Measurements from ENCODE around the gene CHST5.

Gene CHST5

DNA sequence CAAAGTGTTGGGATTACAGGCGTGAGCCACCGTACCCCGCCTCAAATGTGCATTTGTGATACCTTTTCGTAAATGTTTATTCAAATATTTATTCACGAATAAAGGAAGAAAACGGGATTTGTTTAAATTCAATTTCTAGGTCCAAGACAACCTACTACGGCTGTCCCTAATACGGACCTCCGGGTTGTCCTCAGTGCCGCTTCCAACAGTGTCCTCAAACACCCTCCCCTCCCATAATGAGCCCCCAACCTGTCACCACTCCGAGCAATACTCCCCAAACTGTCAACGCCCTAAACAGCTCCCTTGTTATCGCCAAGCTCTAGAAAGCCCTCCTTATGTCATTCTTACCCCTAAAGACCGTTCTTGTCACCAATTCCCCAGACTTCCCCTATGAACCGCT lies 29.7 kb upstream of the CHST5 start:
- H3K4me3 ChIP-seq (replicated peaks; ENCODE audit: low read depth, low read length): peak overlapping the region; percentile 92
- DNase-seq (ENCODE audit: low read depth): no peak
- no peak for TF ChIP-seq CTCF (IDR thresholded peaks at IDR 0.05; ENCODE audit: low read length, missing control alignments)

GRCh38 chr16:75559564-75560372 lies 23.9 kb upstream of the CHST5 start:
- H3K4me3 ChIP-seq (replicated peaks; ENCODE audit: low read depth, low read length): no peak overlapping the region
- no peak for TF ChIP-seq CTCF (IDR thresholded peaks at IDR 0.05; ENCODE audit: low read length, missing control alignments)
- DNase-seq (ENCODE audit: low read depth): peak; percentile 64

DNA sequence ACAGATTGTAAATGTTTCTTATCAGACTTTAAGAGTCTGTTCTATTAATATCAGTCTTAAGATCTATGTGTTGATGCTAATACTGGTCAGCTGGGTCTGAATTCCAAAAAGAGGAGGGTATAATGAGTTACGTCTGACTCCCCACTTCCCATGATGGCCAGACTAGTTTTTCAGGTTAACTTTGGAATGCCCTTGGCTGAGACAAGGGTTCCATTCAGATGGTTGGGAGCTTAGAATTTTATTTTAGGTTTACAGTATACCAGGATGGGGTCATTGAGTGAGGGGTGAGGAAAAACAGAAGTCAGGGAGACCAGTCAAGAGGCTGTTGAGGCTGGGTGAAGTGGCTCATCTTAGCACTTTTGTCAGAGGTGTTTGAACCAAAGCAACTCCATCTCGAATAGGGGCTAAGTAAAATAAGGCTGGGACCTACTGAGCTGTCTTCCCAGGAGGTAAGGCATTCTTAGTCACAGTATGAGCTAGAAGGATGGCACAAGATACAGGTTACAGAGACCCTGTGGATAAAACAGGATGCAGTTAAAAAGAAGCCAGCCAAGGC lies 23.0 kb upstream of the CHST5 start:
- DNase-seq (ENCODE audit: low read depth): no peak
- no peak for TF ChIP-seq CTCF (IDR thresholded peaks at IDR 0.05; ENCODE audit: low read length, missing control alignments)
- no peak overlapping the region for H3K4me3 ChIP-seq (replicated peaks; ENCODE audit: low read depth, low read length)

DNA sequence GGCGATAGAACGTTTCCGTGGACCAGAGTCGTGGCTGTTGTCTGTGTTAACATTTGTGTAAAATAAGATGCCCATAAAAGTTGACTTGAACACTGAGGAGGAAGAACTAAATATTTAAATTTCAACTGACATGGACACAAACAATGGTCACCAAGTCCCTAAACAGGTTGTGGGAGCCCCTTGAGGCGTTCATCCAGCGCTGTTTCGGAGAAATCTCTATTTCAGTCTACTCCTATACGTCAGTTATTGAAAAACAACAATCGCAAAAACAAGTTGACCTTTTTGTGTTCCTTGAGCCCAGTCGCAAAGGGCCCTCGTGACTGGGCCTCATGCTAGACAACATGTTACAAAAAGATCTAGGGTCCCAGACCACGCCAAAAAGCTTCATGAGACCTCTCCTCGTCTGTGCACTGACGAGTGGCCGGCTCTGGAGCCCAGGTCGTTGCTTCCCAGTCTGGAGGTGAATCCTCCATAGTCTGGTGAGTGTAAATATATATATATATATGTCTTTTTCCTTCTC lies 20.6 kb upstream of the CHST5 start:
- DNase-seq (ENCODE audit: low read depth): no peak
- H3K4me3 ChIP-seq (replicated peaks; ENCODE audit: low read depth, low read length): peak overlapping the region; percentile 81
- TF ChIP-seq CTCF (IDR thresholded peaks at IDR 0.05; ENCODE audit: low read length, missing control alignments): no peak

GRCh38 chr16:75555707-75556430 lies 20.0 kb upstream of the CHST5 start, which contains the start of gene TMEM231:
Gene TMEM231 (minus strand): TSS chr16:75556252. CDS start chr16:75556209, 43 bp downstream.
- DNase-seq (ENCODE audit: low read depth): peak; percentile 93
- TF ChIP-seq CTCF (IDR thresholded peaks at IDR 0.05; ENCODE audit: low read length, missing control alignments): no peak
- peak within 1 kb of the TSS; percentile 81 for H3K4me3 ChIP-seq (replicated peaks; ENCODE audit: low read depth, low read length)

GRCh38 chr16:75555213-75555706 lies 19.4 kb upstream of the CHST5 start:
- peak; percentile 92 for DNase-seq (ENCODE audit: low read depth)
- no peak for TF ChIP-seq CTCF (IDR thresholded peaks at IDR 0.05; ENCODE audit: low read length, missing control alignments)
- H3K4me3 ChIP-seq (replicated peaks; ENCODE audit: low read depth, low read length): peak overlapping the region; percentile 81

Data from fibroblast of pulmonary artery (primary cell).